HCT116 (cell line): Measurements from ENCODE around the gene FPR2. TPM values are rescaled to one million over a fixed set of nuclear protein-coding genes. Genes with fewer than 3 reads are reported as not detected.

Source experiments
- ATAC-seq: fragments of 200-7000 bp; cut with Tn5 transposase; 2 replicates; pipeline ENCODE4 v1.9.1; 2020; ENCODE audit warnings: mild to moderate bottlenecking, moderate library complexity
- BruUV-seq: library from RNA; stranded (reverse); fragments of 400-500 nt; replicated peaks from 2 replicates; lab custom pipeline; 2021; lab: Mats Ljungman, UMichigan
- CTCF ChIA-PET: fragments of 300-600 bp; sonication (Branson Sonifier 250); formaldehyde crosslinking; loops from one replicate; lab custom pipeline; 2021; ENCODE audit warnings: antibody characterized with exemption; lab: Charles Lee
- POLR2A ChIA-PET: fragments of 300-600, 350-600 bp; sonication (Branson Sonifier 250); formaldehyde crosslinking; loops from one replicate; lab custom pipeline; 2021; ENCODE audit warnings: antibody characterized with exemption; lab: Charles Lee
- RAD21 ChIA-PET, 2 experiments: fragments of 300-600 bp; sonication (Branson Sonifier 250); formaldehyde crosslinking; loops; one replicate each; lab custom pipeline; 2023; ENCODE audit warnings: low total read pairs in 2 of 2; ENCODE audit not compliant: uncharacterized antibody in 2 of 2, unreplicated experiment in 2 of 2, low non-redundant PET in 1 of 2; lab: Charles Lee
- DNase-seq: peaks from one replicate; pipeline ENCODE4 v3.0.0-alpha.2; 2010; ENCODE audit warnings: low read depth, low spot score
- H2AFZ ChIP-seq: fragments of 200-600 bp; shearing (Covaris generic), sonication (generic); 2 replicates; pipeline ENCODE4 v1.6.1; 2017; ENCODE audit warnings: low read depth, mixed run types, mixed read lengths, antibody characterized with exemption, low read length; ENCODE audit not compliant: poor library complexity, severe bottlenecking
- H3K27ac ChIP-seq: 2 replicates; pipeline ENCODE4 v1.5.1; 2012; ENCODE audit warnings: low read depth, low read length
- H3K27me3 ChIP-seq: fragments of 200-600 bp; sonication (generic); 2 replicates; pipeline ENCODE4 v1.6.1; 2016; ENCODE audit warnings: mixed run types, low read length, mixed read lengths; ENCODE audit not compliant: insufficient read depth
- H3K36me3 ChIP-seq, 2 experiments: fragments of 200-500 bp in 1 of 2; fragments of 200-600 bp in 1 of 2; sonication (Bioruptor generic) in 1 of 2; sonication (generic) in 1 of 2; 2 replicates each; pipeline versions ENCODE4 v1.5.1 to v1.6.1; 2014 to 2016; ENCODE audit warnings: low read length in 2 of 2, inconsistent platforms in 1 of 2, mixed read lengths in 1 of 2, mixed run types in 1 of 2; ENCODE audit not compliant: insufficient read depth in 2 of 2, control insufficient read depth in 1 of 2
- H3K4me1 ChIP-seq, 2 experiments: fragments of 200-600 bp in 1 of 2; sonication (generic) in 1 of 2; 2 replicates each; pipeline versions ENCODE4 v1.5.1 to v1.6.1; 2012 to 2017; ENCODE audit warnings: low read length in 2 of 2, inconsistent platforms in 1 of 2, mild to moderate bottlenecking in 1 of 2, mixed read lengths in 1 of 2, mixed run types in 1 of 2, moderate library complexity in 1 of 2; ENCODE audit not compliant: insufficient read depth in 2 of 2, control insufficient read depth in 1 of 2
- H3K4me2 ChIP-seq: fragments of 200-600 bp; sonication (generic); 2 replicates; pipeline ENCODE4 v1.6.1; 2017; ENCODE audit warnings: mixed run types, low read length, mixed read lengths
- H3K4me3 ChIP-seq, 2 experiments: fragments of 200-600 bp in 1 of 2; sonication (generic) in 1 of 2; replicated peaks in 1 of 2; 2 replicates each; pipeline ENCODE4 v1.5.1; 2011 to 2016; ENCODE audit warnings: low read length in 2 of 2, control low read depth in 1 of 2, low read depth in 1 of 2, mild to moderate bottlenecking in 1 of 2, mixed read lengths in 1 of 2, mixed run types in 1 of 2
- H3K79me2 ChIP-seq: fragments of 200-600 bp; sonication (generic); 2 replicates; pipeline ENCODE4 v1.6.1; 2017; ENCODE audit warnings: mild to moderate bottlenecking, mixed run types, low read length, moderate library complexity, mixed read lengths; ENCODE audit not compliant: insufficient read depth
- H3K9ac ChIP-seq: fragments of 200-600 bp; sonication (generic); 2 replicates; pipeline ENCODE4 v1.6.1; 2016; ENCODE audit warnings: low read length, mixed read lengths
- H3K9me2 ChIP-seq: fragments of 200-600 bp; sonication (generic), shearing (Covaris generic); 2 replicates; pipeline ENCODE4 v1.6.1; 2017; ENCODE audit warnings: mixed run types, mild to moderate bottlenecking, moderate library complexity; ENCODE audit not compliant: insufficient read depth
- H3K9me3 ChIP-seq, 2 experiments: fragments of 200-500 bp in 1 of 2; fragments of 200-600 bp in 1 of 2; sonication (Bioruptor generic) in 1 of 2; sonication (generic) in 1 of 2; 2 replicates each; pipeline ENCODE4 v1.6.1; 2014 to 2017; ENCODE audit warnings: low read length in 2 of 2, mixed read lengths in 2 of 2, inconsistent platforms in 1 of 2, low read depth in 1 of 2, mild to moderate bottlenecking in 1 of 2, mixed run types in 1 of 2, moderate library complexity in 1 of 2; ENCODE audit not compliant: control insufficient read depth in 1 of 2, insufficient read depth in 1 of 2
- H4K20me1 ChIP-seq: fragments of 200-600 bp; sonication (generic), shearing (Covaris generic); 2 replicates; pipeline ENCODE4 v1.6.1; 2017; ENCODE audit warnings: mixed run types, mild to moderate bottlenecking, moderate library complexity; ENCODE audit not compliant: insufficient read depth
- CEBPB ChIP-seq: IDR thresholded peaks from 2 replicates; pipeline ENCODE4 v1.6.1; 2012; ENCODE audit warnings: low read depth
- ELF1 ChIP-seq: IDR thresholded peaks from 2 replicates; pipeline ENCODE4 v1.6.1; 2012; ENCODE audit warnings: low read depth, borderline replicate concordance
- EZH2 ChIP-seq: fragments of 200-600 bp; sonication (generic); IDR thresholded peaks from 2 replicates; pipeline ENCODE4 v1.6.1; 2017; ENCODE audit warnings: antibody characterized with exemption, mixed run types
- EZH2phosphoT487 ChIP-seq: fragments of 200-600 bp; IDR thresholded peaks from 2 replicates; pipeline ENCODE4 v1.6.1; 2018; ENCODE audit warnings: antibody characterized with exemption, borderline replicate concordance
- FOSL1 ChIP-seq: IDR thresholded peaks from 2 replicates; pipeline ENCODE4 v1.6.1; 2012; ENCODE audit warnings: low read depth
- JUND ChIP-seq: IDR thresholded peaks from 2 replicates; pipeline ENCODE4 v1.6.1; 2012
- POLR2A ChIP-seq: IDR thresholded peaks from 2 replicates; pipeline ENCODE4 v1.7.0; 2011; ENCODE audit warnings: borderline replicate concordance; ENCODE audit not compliant: insufficient read depth, insufficient read length; ENCODE audit errors: extremely low read depth
- POLR2AphosphoS5 ChIP-seq: IDR thresholded peaks from 2 replicates; pipeline ENCODE4 v1.6.1; 2011; ENCODE audit warnings: mild to moderate bottlenecking, low read depth, low read length, moderate library complexity
- SIN3A ChIP-seq: IDR thresholded peaks from 2 replicates; pipeline ENCODE4 v1.6.1; 2012; ENCODE audit warnings: low read depth
- SP1 ChIP-seq: IDR thresholded peaks from 2 replicates; pipeline ENCODE4 v1.6.1; 2012; ENCODE audit warnings: low read depth
- SRF ChIP-seq: IDR thresholded peaks from 2 replicates; pipeline ENCODE4 v1.6.1; 2012; ENCODE audit warnings: low read depth
- ZFX ChIP-seq: fragments of 450-650 bp; IDR thresholded peaks from 2 replicates; pipeline ENCODE4 v1.6.1; 2017
- ZNF274 ChIP-seq: fragments of 200-500 bp; sonication (Bioruptor generic); IDR thresholded peaks from 2 replicates; pipeline ENCODE4 v1.6.1; 2014; ENCODE audit warnings: mild to moderate bottlenecking, low read depth, low read length, inconsistent platforms
- intact Hi-C: fragments of 100-400 bp; cut with micrococcal nuclease; formaldehyde crosslinking; loops from 2 replicates; pipeline ENCODE4 v1.10.0; 2022
- total RNA-seq: library from RNA; stranded (reverse); gene quantifications from one replicate; pipeline ENCODE4 v1.2.1, GENCODE V29; 2021; ENCODE audit not compliant: unreplicated experiment
- TF ChIP-seq, protein P1 (sequence below), 3 experiments: fragments of 200-600 bp in 1 of 3; sonication (generic) in 1 of 3; IDR thresholded peaks in 2 of 3; conservative IDR thresholded peaks in 1 of 3; 2 replicates each; pipeline ENCODE4 v1.5.1; 2012 to 2017; ENCODE audit warnings: low read depth in 2 of 3, low read length in 2 of 3, antibody characterized with exemption in 1 of 3, borderline replicate concordance in 1 of 3, control low read depth in 1 of 3, mild to moderate bottlenecking in 1 of 3, mixed read lengths in 1 of 3, mixed run types in 1 of 3, moderate library complexity in 1 of 3; ENCODE audit not compliant: insufficient read depth in 1 of 3
- TF ChIP-seq, protein P2 (sequence below): IDR thresholded peaks from 2 replicates; pipeline ENCODE4 v1.6.1; 2012

Gene FPR2
- total RNA-seq, 1 experiment from 2014 or later: not detected

DNA sequence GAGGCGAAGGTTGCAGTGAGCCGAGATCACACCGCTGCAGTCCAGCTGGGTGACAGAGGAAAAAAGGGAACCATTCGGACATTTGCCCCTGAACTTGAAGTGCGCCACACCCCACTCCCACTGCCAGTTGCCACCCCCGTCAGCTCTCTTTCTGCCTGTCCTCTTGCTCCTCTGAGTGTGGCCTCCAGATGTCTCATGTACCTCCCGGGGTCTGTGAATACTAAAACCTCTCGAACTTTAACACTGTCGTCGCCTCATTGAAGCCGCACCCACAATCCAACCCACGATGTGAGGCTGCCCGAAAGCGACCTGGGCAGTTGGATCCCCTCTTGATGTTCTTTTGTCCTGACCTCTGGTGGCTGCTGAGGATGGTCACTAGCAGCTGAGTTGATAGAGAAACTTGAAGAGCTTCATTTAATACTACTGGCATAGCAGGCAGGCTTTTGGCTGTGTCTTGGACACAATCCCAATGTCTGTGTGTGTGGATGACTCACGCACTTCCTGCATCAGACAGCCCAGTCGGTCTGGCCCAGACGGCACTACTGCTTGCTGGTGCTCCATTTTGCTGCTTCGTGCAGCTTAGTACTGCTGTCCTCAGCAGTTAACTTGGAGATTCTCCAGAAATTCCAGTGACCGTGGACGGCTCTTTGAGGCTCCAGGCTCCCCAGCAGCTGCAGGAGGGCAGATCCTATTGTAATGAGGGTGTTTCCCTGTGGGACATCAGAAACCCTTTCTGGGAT is 38.2 kb downstream of the FPR2 start:
- CTCF ChIA-PET: interaction anchor here (1.1 kb wide), 1 partner anchor 21 kb away, joined by 4 read pairs; no protein-coding TSS in a partner anchor
- ATAC-seq: peak; percentile 75

DNA sequence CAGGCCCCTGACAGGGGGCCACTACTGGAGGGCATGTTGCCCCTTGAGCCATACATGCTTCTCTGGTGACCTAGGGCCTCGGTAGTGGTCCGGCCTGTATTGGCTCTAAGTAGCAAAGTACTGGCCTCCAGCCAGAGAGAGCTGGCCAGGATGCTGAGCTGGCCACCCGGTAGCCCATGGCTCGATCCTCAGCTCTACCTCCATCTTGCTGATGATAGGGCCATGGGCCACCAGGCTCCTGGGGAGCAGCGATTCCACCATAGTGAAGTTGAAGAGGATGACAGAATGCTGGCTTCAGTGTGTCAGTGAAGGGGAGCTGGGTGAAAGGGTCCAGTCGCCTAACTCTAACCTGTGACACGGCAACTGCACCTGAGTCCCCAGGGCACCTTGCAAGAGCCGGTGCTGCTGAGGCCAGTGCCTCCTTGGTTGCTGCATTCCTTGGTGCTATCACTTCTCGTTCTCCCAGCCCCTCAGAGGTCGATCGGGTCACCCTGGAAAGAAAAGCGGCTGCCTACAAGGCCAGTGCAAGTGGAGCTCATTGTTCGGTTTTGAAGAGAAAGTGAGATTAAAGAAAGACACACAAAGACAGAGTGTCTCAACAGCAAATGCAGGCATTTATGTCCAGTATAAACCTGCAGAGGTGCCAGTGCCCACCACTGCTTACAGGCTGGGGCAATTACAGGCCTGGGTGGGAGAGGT is 38.9 kb downstream of the FPR2 start:
- ChIA-PET CTCF (interaction anchor here (1.1 kb wide), 1 partner anchor 22 kb away, joined by 4 read pairs; no protein-coding TSS in a partner anchor), POLR2A (no interaction called here), RAD21 (no interaction called here)
- Histone ChIP-seq H3K4me1 (peaks cover 0 to 7% of the 10 kb centered on the region in 2 experiments; a peak in 1 of 4 replicates), H3K4me3 (no peak overlapping the region), H3K9ac (no peak overlapping the region), H3K36me3 (no peaks in the 10 kb centered on the region), H3K9me2 (no peaks in the 10 kb centered on the region), H3K79me2 (no peaks in the 10 kb centered on the region), H2AFZ (no peak overlapping the region), H4K20me1 (no peaks in the 10 kb centered on the region), H3K4me2 (peak overlapping the region; percentile 9), H3K9me3 (no peaks in the 10 kb centered on the region; a peak in 2 of 4 replicates), H3K27ac (no peak overlapping the region), H3K27me3 (no peaks in the 10 kb centered on the region)
- DNase-seq: no peak
- ATAC-seq: no peak
- intact Hi-C loops: no loop called here
- BruUV-seq: no TSS peak
- TF ChIP-seq SP1 (no peak), CEBPB (no peak), ZNF274 (no peak), ZFX (no peak), POLR2AphosphoS5 (no peak), SIN3A (no peak), EZH2 (no peak), SRF (no peak), ELF1 (no peak), EZH2phosphoT487 (no peak)
- TF ChIP-seq, protein P1, sequence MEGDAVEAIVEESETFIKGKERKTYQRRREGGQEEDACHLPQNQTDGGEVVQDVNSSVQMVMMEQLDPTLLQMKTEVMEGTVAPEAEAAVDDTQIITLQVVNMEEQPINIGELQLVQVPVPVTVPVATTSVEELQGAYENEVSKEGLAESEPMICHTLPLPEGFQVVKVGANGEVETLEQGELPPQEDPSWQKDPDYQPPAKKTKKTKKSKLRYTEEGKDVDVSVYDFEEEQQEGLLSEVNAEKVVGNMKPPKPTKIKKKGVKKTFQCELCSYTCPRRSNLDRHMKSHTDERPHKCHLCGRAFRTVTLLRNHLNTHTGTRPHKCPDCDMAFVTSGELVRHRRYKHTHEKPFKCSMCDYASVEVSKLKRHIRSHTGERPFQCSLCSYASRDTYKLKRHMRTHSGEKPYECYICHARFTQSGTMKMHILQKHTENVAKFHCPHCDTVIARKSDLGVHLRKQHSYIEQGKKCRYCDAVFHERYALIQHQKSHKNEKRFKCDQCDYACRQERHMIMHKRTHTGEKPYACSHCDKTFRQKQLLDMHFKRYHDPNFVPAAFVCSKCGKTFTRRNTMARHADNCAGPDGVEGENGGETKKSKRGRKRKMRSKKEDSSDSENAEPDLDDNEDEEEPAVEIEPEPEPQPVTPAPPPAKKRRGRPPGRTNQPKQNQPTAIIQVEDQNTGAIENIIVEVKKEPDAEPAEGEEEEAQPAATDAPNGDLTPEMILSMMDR (IDR thresholded peaks at IDR 0.05 in 2 of 3, conservative IDR thresholded peaks at IDR 0.05 in 1 of 3; ENCODE audit: borderline replicate concordance in 1 of 3, insufficient read depth in 1 of 3, low read depth in 2 of 3, low read length in 2 of 3): no peak
- TF ChIP-seq, protein P2, sequence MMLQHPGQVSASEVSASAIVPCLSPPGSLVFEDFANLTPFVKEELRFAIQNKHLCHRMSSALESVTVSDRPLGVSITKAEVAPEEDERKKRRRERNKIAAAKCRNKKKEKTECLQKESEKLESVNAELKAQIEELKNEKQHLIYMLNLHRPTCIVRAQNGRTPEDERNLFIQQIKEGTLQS: no peak

More for the DNA sequence above, 38.2 kb downstream of the FPR2 start:
- ChIA-PET RAD21 (no interaction called here), POLR2A (no interaction called here)
- no peaks in the 10 kb centered on the region for H3K27me3 ChIP-seq
- H3K36me3 ChIP-seq: no peaks in the 10 kb centered on the region
- no peaks in the 10 kb centered on the region for H3K9me2 ChIP-seq
- H3K9me3 ChIP-seq: no peaks in the 10 kb centered on the region; a peak in 2 of 4 replicates
- no peak overlapping the region for H3K27ac ChIP-seq
- H3K79me2 ChIP-seq: no peaks in the 10 kb centered on the region
- H3K9ac ChIP-seq: no peak overlapping the region
- peak overlapping the region; percentile 9 for H3K4me2 ChIP-seq
- TF ChIP-seq JUND: peak; percentile 48
- TF ChIP-seq, protein P2: no peak
- peak; percentile 43 for TF ChIP-seq FOSL1
- no peak for TF ChIP-seq POLR2A
- H4K20me1 ChIP-seq: no peaks in the 10 kb centered on the region
- H2AFZ ChIP-seq: no peak overlapping the region
- H3K4me3 ChIP-seq: no peak overlapping the region
- BruUV-seq: no TSS peak
- no peak for DNase-seq
- H3K4me1 ChIP-seq: peaks cover 0 to 7% of the 10 kb centered on the region in 2 experiments; a peak in 1 of 4 replicates
- intact Hi-C loops: no loop called here
